GM23248 (cell line): ENCODE measurements around the gene SLC6A1. TPM values are rescaled to one million over a fixed set of nuclear protein-coding genes. Genes with fewer than 3 reads are reported as not detected.

Experiments used
- DNase-seq: peaks from one replicate; pipeline ENCODE4 v3.0.0-alpha.2; 2015
- H2AFZ ChIP-seq: fragments of 200-600 bp; sonication (generic); 2 replicates; pipeline ENCODE4 v1.6.1; 2016; ENCODE audit warnings: antibody characterized with exemption
- H3F3A ChIP-seq: fragments of 200-600 bp; sonication (generic); 2 replicates; pipeline ENCODE4 v1.6.1; 2016; ENCODE audit warnings: mild to moderate bottlenecking, antibody characterized with exemption, mixed run types; ENCODE audit not compliant: insufficient read depth
- H3K27ac ChIP-seq: fragments of 200-600 bp; sonication (generic); 2 replicates; pipeline ENCODE4 v1.5.1; 2016; ENCODE audit warnings: mild to moderate bottlenecking
- H3K27me3 ChIP-seq: fragments of 200-600 bp; sonication (generic); replicated peaks from 2 replicates; pipeline ENCODE4 v1.6.1; 2016; ENCODE audit warnings: mild to moderate bottlenecking; ENCODE audit not compliant: insufficient read depth
- H3K36me3 ChIP-seq: fragments of 200-600 bp; sonication (generic); 2 replicates; pipeline ENCODE4 v1.6.1; 2016; ENCODE audit warnings: low read depth, mild to moderate bottlenecking
- H3K4me1 ChIP-seq: fragments of 200-600 bp; sonication (generic); 2 replicates; pipeline ENCODE4 v1.6.1; 2016; ENCODE audit warnings: mild to moderate bottlenecking; ENCODE audit not compliant: insufficient read depth
- H3K4me2 ChIP-seq: fragments of 200-600 bp; sonication (generic); one replicate; pipeline ENCODE4 v1.6.1; 2016; ENCODE audit warnings: mild to moderate bottlenecking; ENCODE audit not compliant: unreplicated experiment
- H3K4me3 ChIP-seq: fragments of 200-600 bp; sonication (generic); 2 replicates; pipeline ENCODE4 v1.5.1; 2016; ENCODE audit warnings: mild to moderate bottlenecking
- H3K79me2 ChIP-seq: fragments of 200-600 bp; sonication (generic); 2 replicates; pipeline ENCODE4 v1.6.1; 2016; ENCODE audit warnings: mild to moderate bottlenecking; ENCODE audit not compliant: insufficient read depth
- H3K9ac ChIP-seq: fragments of 200-600 bp; sonication (generic); 2 replicates; pipeline ENCODE4 v1.6.1; 2016; ENCODE audit warnings: mild to moderate bottlenecking
- H3K9me2 ChIP-seq: fragments of 200-600 bp; sonication (generic); 2 replicates; pipeline ENCODE4 v1.6.1; 2016; ENCODE audit warnings: mixed run types, mild to moderate bottlenecking, moderate library complexity; ENCODE audit not compliant: insufficient read depth
- H3K9me3 ChIP-seq: fragments of 200-600 bp; sonication (generic); one replicate; pipeline ENCODE4 v1.6.1; 2017; ENCODE audit warnings: low read depth
- H4K20me1 ChIP-seq: fragments of 200-600 bp; sonication (generic); 2 replicates; pipeline ENCODE4 v1.6.0; 2016; ENCODE audit not compliant: insufficient read depth
- EZH2 ChIP-seq: fragments of 200-600 bp; sonication (generic); IDR thresholded peaks from 2 replicates; pipeline ENCODE4 v1.6.1; 2018; ENCODE audit warnings: antibody characterized with exemption, mild to moderate bottlenecking; ENCODE audit not compliant: insufficient read depth, poor library complexity, severe bottlenecking
- EZH2phosphoT487 ChIP-seq: fragments of 200-600 bp; sonication (generic); IDR thresholded peaks from 2 replicates; pipeline ENCODE4 v1.6.1; 2018; ENCODE audit warnings: antibody characterized with exemption, moderate library complexity, mild to moderate bottlenecking, low read depth; ENCODE audit not compliant: insufficient read depth
- WGBS, 2 experiments: methylation state at CpG; one replicate each; pipeline ENCODE4 v1.1.6; 2015 to 2017; ENCODE audit warnings: low lambda C conversion rate in 2 of 2, low coverage in 1 of 2; ENCODE audit errors: missing lambda C conversion rate in 2 of 2; 5-methylcytosine and 5-hydroxymethylcytosine counted together
- in situ Hi-C: fragments of 300-500 bp; cut with MboI; formaldehyde crosslinking; loops from 2 replicates; pipeline ENCODE4 v1.15.0; 2020
- polyA plus RNA-seq: library from polyadenylated mRNA; unstranded; fragments of >200 nt; fragmentation: Nextera tagmentation; extraction: Ambion mirVana; gene quantifications from 2 replicates; pipeline ENCODE4 v1.2.1, GENCODE V29; 2016
- total RNA-seq: library from RNA; depleted of rRNA; stranded (reverse); fragments of >200 nt; shearing (Covaris generic); gene quantifications from 2 replicates; pipeline ENCODE4 v1.2.3, GENCODE V29; 2014

The SLC6A1 gene
- total and polyA plus RNA-seq, 2 experiments from 2014 or later = not detected

DNA sequence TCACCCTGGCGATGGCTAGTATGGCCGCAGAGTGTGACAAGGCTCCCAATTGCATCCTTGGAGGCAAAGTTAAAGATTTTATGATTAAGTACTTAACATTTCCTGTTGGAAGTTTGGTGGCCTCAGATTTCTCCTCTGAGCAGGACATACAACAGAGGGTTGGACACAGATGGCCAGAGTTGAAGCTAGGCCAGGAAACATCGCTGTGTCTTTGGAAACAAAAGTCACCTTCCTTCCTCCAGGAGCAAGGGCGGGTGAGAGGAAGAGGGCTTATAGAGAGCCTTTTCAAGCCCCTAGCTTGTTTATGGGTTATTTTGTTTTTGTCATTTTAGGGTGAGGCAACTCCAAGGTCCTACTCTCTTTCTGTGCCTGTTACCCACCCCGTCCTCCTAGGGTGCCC is 24.2 kb downstream of the SLC6A1 start:
- DNase-seq = no peak
- in situ Hi-C loops = no loop called here
- TF ChIP-seq EZH2phosphoT487 (no peak), EZH2 (no peak)
- no peaks in the 10 kb centered on the region for H3K4me1 ChIP-seq
- no peak overlapping the region for H3K27ac ChIP-seq
- no peaks in the 10 kb centered on the region for H4K20me1 ChIP-seq
- H2AFZ ChIP-seq = no peak overlapping the region
- no peaks in the 10 kb centered on the region for H3K36me3 ChIP-seq
- H3K4me3 ChIP-seq = no peak overlapping the region
- WGBS, 2 experiments = 51 to 54% methylated on average over 5 of the region's 5 CpGs
- H3K4me2 ChIP-seq = no peak overlapping the region
- no peaks in the 10 kb centered on the region for H3K27me3 ChIP-seq
- no peaks in the 10 kb centered on the region for H3K9me3 ChIP-seq
- H3K9ac ChIP-seq = no peak overlapping the region
- H3K9me2 ChIP-seq = no peaks in the 10 kb centered on the region
- H3K79me2 ChIP-seq = no peaks in the 10 kb centered on the region
- no peaks in the 10 kb centered on the region for H3F3A ChIP-seq

GRCh38 chr3:11019116-11019819 is 26.7 kb downstream of the SLC6A1 start:
- in situ Hi-C loops = no loop called here
- DNase-seq = no peak
- TF ChIP-seq EZH2phosphoT487 (no peak), EZH2 (no peak)
- Histone ChIP-seq H3K9me3 (no peaks in the 10 kb centered on the region), H3K27ac (no peak overlapping the region), H2AFZ (no peak overlapping the region), H3K27me3 (peaks cover 9% of the 10 kb centered on the region), H3K4me2 (no peak overlapping the region), H3K79me2 (no peaks in the 10 kb centered on the region), H3K4me3 (no peak overlapping the region), H3K9ac (no peak overlapping the region), H3K4me1 (no peaks in the 10 kb centered on the region), H3F3A (no peaks in the 10 kb centered on the region), H3K36me3 (no peaks in the 10 kb centered on the region), H4K20me1 (no peaks in the 10 kb centered on the region), H3K9me2 (no peaks in the 10 kb centered on the region)
- WGBS, 2 experiments = 61 to 63% methylated on average over 3 of the region's 3 CpGs

- Histone ChIP-seq H3K9ac (no peak overlapping the region), H3F3A (no peaks in the 10 kb centered on the region), H3K4me3 (no peak overlapping the region), H2AFZ (no peak overlapping the region), H3K36me3 (no peaks in the 10 kb centered on the region), H3K4me2 (no peak overlapping the region), H3K27ac (no peak overlapping the region), H3K9me2 (no peaks in the 10 kb centered on the region), H3K79me2 (no peaks in the 10 kb centered on the region), H3K4me1 (no peaks in the 10 kb centered on the region), H4K20me1 (no peaks in the 10 kb centered on the region), H3K9me3 (no peaks in the 10 kb centered on the region), H3K27me3 (peaks cover 11% of the 10 kb centered on the region)
- in situ Hi-C loops = no loop called here
- DNase-seq = no peak
- WGBS, 2 experiments = 22 to 36% methylated on average over 2 of the region's 2 CpGs
- TF ChIP-seq EZH2phosphoT487 (no peak), EZH2 (no peak)
These were observed 28.2 kb downstream of the SLC6A1 start for GRCh38 chr3:11020764-11021163.

- Histone ChIP-seq H4K20me1 (no peaks in the 10 kb centered on the region), H3K36me3 (no peaks in the 10 kb centered on the region), H3K4me2 (no peak overlapping the region), H3K27me3 (peaks cover 11% of the 10 kb centered on the region), H3K9me3 (no peaks in the 10 kb centered on the region), H3K79me2 (no peaks in the 10 kb centered on the region), H3K9ac (no peak overlapping the region), H3K4me1 (no peaks in the 10 kb centered on the region), H3K9me2 (no peaks in the 10 kb centered on the region), H3F3A (no peaks in the 10 kb centered on the region), H3K4me3 (no peak overlapping the region), H3K27ac (no peak overlapping the region), H2AFZ (no peak overlapping the region)
- TF ChIP-seq EZH2 (no peak), EZH2phosphoT487 (no peak)
- in situ Hi-C loops = no loop called here
- WGBS, 2 experiments = 48 to 62% methylated on average over 8 of the region's 8 CpGs
- no peak for DNase-seq
These were observed 29.1 kb downstream of the SLC6A1 start for GRCh38 chr3:11021611-11022011.
